ENCODE data around the gene PDZD2.

Gene PDZD2

GRCh38 chr5:31815376-31815775, 176.4 kb downstream of the PDZD2 start:
- FAIRE-seq (no peak), DNase-seq (ENCODE audit: insufficient read length, low spot score) (no peak)
- no peak for TF ChIP-seq CTCF (IDR thresholded peaks at IDR 0.05; ENCODE audit: insufficient read depth, missing control alignments)

- DNase-seq (ENCODE audit: insufficient read length, low spot score), result no peak
Observed at GRCh38 chr5:31819926-31820516, 181.1 kb downstream of the PDZD2 start.

GRCh38 chr5:31823472-31823871, 184.5 kb downstream of the PDZD2 start:
- FAIRE-seq (no peak), DNase-seq (ENCODE audit: insufficient read length, low spot score) (no peak)
- TF ChIP-seq CTCF (IDR thresholded peaks at IDR 0.05; ENCODE audit: insufficient read depth, missing control alignments), result no peak

More at GRCh38 chr5:31819926-31820516, 181.1 kb downstream of the PDZD2 start:
- FAIRE-seq, result no peak
- no peak for TF ChIP-seq CTCF (IDR thresholded peaks at IDR 0.05; ENCODE audit: insufficient read depth, missing control alignments)

- DNase-seq (ENCODE audit: insufficient read length, low spot score) (no peak), FAIRE-seq (no peak)
- TF ChIP-seq CTCF (IDR thresholded peaks at IDR 0.05; ENCODE audit: insufficient read depth, missing control alignments), result no peak
Observed at GRCh38 chr5:31824869-31825517, 186.1 kb downstream of the PDZD2 start.

- no peak for DNase-seq (ENCODE audit: insufficient read length, low spot score)
- TF ChIP-seq CTCF (IDR thresholded peaks at IDR 0.05; ENCODE audit: insufficient read depth, missing control alignments), result peak; percentile 92
- peak; percentile 87 for FAIRE-seq
Observed at GRCh38 chr5:31825518-31826068, 186.7 kb downstream of the PDZD2 start.

GRCh38 chr5:31827867-31828266, 188.9 kb downstream of the PDZD2 start:
- TF ChIP-seq CTCF (IDR thresholded peaks at IDR 0.05; ENCODE audit: insufficient read depth, missing control alignments), result no peak
- FAIRE-seq, result no peak
- no peak for DNase-seq (ENCODE audit: insufficient read length, low spot score)

- DNase-seq (ENCODE audit: insufficient read length, low spot score), result no peak
- TF ChIP-seq CTCF (IDR thresholded peaks at IDR 0.05; ENCODE audit: insufficient read depth, missing control alignments), result no peak
- no peak for FAIRE-seq
Observed at GRCh38 chr5:31832966-31833365, 194.0 kb downstream of the PDZD2 start.

All from D721Med (cell line).